Myocyte (in vitro differentiated cells): ENCODE data around the gene RPL22. TPM values are rescaled to one million over a fixed set of nuclear protein-coding genes. Genes with fewer than 3 reads are reported as not detected.

ENCODE experiments used
- DNase-seq: peaks from one replicate; pipeline ENCODE4 v3.0.0-alpha.2; 2012; ENCODE audit warnings: low read depth
- total RNA-seq: library from RNA; depleted of rRNA; stranded (reverse); fragments of >200 nt; gene quantifications from 2 replicates; pipeline ENCODE4 v1.2.3, GENCODE V29; 2014

Gene RPL22
- total RNA-seq, 1 donor from 2014 or later, result 160 TPM

DNA sequence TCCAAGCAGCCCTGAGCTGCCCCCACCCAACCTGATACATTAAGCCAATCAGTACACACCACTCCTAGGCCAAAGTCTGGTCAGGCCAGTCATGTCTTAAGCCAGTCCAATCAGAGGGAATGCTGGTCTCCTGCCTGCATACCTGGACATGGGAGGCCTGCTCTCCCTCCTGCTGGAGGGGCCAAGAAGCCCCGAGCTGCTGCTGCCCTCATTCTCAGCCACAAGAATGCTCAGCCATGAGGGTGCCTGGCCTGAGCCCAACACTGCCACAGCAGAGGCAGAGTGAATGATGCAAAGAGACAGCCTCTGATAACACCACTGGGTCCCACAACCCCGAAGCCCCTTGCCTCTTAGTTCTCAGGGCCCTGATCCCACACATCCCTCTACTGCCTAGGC is 42.3 kb downstream of the RPL22 start:
- peak; percentile 18 for DNase-seq

DNA sequence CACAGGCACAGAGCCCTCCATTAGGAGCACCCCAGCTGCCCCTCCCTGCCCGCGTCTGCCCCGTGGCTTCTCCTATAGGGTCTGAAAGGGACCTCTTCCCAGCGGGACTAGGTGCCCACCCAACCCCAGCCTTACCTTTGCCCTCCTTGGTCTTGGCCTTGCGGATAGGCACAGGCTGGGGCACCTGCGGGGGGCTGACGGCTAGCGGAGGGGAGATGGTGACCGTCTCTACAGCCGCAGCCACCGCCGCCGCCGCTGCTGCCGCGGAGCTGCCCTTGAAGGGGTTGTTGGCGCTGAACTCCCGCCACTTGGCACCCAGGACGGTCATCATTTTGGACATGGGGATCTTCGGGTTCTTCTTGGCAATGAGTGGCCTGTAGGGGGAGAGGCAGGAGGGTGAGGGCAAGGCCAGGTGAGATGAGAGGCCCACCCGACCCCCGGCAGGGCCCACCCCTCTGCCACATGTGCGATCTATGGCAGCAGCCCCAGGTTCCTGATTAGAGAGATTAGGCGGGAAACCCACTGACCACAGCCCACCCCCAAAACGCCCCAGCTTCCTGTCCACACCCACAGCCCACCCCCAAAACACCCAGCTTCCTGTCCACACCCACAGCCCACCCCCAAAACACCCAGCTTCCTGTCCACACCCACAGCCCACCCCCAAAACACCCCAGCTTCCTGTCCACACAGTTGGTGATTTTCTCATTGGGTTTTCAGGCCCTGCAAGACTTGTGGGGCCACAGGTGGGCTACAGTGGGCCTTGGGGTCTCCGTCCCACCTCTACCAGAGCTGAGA is 44.7 kb downstream of the RPL22 start:
- DNase-seq, result no peak

- no peak for DNase-seq
These were observed 46.5 kb downstream of the RPL22 start for GRCh38 chr1:6152882-6153281.

DNA sequence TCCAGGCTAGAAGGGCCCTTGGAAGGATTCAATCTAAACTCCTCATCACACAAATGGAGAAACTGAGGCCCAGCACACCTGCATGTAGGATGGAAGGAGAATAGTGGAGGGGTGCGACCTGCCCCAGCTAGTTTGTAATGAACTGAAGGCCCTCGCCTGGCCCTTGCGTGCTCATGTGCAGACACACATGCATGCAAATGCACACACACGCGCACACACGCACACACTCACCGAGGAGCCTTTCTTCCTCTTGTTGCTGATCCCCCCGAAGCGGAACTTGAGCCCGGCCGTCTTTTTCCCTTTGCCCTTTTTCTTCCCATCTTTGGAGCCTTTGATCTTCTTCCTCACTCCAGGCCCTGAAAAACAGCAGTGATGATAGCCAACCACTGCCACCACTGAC is 47.2 kb downstream of the RPL22 start:
- DNase-seq, result no peak

DNA sequence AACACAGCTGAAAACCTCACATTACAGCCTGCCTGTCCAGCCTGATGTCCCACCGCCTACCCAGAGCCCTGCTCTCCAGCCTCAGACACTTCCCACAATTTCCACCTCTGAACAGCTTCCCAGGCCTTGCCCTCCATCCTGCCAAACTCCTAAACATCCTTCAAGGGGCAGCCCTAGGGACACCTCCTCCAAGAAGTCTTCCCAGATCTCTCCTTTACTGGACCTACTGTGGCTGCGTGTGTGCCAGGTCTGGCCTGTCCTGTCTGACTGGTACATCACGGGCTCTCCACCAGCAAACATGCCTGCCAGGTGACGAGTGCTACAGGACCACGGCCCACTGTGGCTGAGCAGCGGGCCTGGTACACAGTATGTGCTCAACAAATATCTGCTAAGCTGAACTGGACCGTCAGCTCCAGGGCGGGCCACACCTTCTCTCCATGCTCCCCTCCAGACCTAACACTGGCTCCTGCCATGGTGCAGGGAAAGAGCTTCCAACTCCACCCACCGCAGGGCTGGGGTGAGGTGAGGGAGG is 48.0 kb downstream of the RPL22 start:
- DNase-seq, result no peak

DNA sequence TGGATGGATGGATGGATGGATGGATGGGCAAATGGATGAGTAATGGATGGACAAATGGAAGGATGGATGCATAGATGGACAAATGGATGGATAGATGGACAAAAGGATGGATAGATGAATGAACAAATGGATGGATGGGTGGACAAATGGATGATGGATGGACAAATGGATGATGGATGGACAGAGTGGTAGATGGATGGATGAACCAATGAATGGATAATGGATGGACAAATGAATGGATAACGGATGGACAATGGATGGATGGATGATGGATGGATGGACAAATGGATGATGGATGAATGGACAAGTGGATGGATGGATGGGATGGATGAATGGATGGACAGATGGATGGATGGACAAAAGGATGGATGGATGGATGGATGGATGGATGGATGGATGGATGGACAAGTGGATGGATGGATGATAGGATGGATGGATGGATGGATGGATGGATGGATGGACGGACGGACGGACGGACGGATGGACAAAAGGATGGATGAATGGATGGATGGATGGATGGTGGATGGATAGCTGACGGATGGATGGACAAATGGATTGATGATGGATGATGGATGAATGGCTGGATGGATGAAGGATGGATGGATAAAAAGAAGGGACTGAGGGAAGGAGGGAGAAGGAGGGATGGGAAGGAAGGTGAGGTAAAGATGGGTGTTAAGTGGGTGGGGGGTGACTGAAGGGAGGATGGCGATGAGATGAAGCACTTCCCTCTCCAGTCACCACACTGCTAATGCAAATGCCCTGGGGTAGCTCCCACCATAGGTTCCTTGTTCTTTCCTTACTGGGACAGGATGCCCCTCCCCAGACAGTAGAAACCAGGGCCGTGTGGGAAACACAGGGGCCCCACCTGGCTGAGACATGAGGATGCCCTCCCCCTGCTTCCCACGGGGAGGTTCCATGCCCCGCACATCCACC is 49.1 kb downstream of the RPL22 start:
- DNase-seq, result no peak

- DNase-seq, result no peak
These were observed 49.8 kb downstream of the RPL22 start for GRCh38 chr1:6149597-6149996.

- DNase-seq, result no peak
These were observed 50.7 kb downstream of the RPL22 start for GRCh38 chr1:6148497-6149241.

DNA sequence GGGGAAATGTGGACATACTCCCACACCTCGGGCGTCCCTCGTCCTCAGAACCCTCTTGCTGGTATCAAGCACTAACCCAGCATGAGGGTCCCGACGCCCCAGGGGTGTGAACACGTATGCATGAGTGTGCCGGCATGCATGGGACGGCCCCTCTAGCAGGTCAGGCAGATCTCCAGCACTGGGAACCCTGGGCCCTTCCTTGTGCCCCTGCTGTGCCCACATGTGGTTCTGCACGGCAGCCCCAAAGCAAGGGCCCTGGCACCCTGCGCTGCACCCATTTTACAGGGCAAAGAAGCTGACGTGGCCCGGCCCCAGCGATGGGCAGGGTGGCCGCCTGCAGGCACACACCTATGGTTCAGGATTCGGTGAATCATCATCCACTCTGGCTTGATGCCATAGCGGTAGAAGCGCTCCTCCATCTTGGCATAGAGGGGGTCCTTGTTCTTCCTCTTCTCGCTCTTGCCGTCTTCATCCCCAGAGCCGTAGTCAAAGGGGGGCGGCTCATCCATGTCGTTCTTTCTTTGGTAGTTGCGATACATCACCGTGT is 53.5 kb downstream of the RPL22 start:
- DNase-seq, result no peak

DNA sequence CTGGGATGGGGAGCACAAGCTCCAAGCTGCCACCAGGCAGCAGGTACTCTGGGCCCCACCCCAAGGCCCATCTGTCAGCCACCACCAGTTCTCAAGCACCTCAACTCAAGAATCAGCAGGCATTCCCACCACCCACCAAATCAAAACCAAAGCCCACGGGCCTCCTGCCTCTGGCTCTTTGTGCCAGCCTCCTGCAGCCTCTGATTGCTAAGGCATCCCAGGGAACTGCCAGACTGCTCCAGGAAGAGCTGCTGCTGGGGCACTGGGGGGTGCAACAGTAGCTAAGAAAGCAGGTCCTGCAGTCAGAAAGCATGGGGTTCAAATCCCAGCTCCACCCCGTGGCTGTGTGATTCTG is 54.0 kb downstream of the RPL22 start:
- DNase-seq, result no peak

- DNase-seq, result no peak
These were observed 54.6 kb downstream of the RPL22 start for GRCh38 chr1:6144647-6145395.

- no peak for DNase-seq
These were observed 55.2 kb downstream of the RPL22 start for GRCh38 chr1:6144175-6144574.

GRCh38 chr1:6143395-6143794 is 56.0 kb downstream of the RPL22 start:
- no peak for DNase-seq

DNA sequence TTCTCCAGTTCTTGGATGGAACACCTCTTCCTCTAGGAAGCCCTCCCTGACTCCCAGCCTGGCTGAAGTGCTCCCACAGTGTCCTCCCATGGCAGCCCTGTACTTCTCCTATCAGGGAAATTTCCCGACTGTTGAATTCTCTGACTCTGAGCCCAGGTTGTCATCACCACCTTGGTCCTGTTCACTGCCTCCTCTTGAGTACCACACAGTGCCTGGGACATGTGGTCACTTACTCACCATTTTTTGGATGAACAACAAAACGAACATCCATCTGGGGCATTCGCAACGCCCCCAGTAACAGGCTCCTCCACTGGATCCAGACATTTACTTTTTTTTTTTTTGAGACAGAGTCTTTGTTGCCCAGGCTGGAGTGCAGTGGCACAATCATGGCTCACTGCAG is 56.7 kb downstream of the RPL22 start:
- no peak for DNase-seq

DNA sequence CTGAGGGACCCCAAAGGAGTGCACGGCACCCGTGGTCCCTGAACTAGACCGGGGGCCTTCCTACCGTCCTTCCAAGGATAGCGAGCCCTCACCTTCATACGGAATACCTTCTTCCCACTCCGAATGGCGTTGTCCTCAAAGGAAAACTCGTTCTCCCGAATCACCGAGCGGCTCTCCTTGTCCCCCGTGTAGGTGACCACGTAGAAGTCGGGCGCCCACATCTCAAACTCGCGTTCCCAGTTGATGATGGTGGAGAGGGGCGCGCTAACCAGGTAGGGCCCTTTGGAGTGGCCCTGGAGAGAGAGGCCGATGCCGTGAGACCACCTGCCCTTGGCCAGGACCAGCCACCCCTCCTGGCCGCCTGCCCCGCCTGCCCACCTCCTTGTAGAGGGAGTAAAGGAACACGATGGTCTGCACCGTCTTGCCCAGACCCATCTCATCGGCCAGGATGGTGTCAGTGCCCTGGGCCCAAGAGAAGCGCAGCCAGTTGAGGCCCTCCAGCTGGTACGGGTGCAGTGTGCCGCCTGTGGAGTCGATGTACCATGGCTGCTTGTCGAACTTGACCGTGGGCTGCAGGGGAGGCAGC is 57.3 kb downstream of the RPL22 start:
- no peak for DNase-seq

- DNase-seq, result peak; percentile 28
These were observed 57.8 kb downstream of the RPL22 start for GRCh38 chr1:6141592-6141991.

DNA sequence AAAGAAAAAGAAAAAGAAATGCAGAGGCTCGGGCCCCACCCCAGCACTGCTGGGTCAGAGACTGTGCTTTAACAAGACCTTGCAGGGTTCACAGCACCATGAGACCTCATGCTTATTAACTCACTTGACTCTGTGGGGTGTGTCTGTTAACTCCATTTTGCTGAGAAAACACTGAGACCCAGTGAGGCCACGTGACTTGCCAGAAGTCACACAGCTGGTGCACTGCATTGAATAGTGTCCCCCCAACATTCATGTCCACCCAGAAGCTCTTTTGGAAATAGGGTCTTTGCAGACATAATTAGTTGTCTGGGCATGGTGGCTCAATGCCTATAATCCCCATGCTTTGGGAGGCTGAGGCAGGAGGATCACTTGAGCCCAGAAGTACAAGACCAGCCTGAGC is 59.0 kb downstream of the RPL22 start:
- no peak for DNase-seq

- DNase-seq, result no peak
These were observed 61.6 kb downstream of the RPL22 start for GRCh38 chr1:6137758-6138157.

DNA sequence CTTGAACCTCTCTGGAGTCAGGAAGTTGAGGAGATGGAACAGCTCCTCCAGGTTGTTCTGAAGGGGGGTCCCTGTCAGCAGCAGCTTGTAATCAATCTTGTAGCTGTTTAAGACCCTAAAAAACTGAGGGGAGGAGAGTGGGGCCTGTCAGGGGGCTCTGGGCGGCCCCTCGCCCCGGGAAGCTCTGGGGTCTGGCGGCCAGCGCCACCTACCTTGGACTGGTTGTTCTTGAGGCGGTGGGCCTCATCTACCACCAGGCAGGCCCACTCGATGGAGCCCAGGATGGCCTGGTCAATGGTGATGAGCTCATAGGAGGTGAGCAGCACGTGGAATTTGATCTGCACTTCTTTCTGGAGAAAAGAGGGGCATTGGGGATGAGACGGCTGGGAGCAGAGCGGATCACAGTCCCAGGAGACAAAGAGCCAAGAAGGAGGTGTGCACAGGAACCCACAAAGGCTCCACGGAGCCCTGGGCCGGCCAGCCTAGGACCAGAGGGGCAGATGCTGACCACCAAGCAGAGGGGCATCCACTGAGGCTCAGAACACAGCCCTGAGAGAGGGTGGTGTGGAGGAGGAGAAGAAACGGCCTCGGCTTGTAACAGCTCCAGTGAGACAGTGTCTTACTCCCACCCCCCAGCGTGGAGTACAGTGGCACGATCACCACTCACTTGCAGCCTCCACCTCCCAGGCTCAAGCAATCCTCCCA is 62.7 kb downstream of the RPL22 start:
- no peak for DNase-seq
